ENCODE results near the gene OR4K14.
"Not testable (repeated sequence)": the region's sequence is repeated elsewhere in the genome, so short reads cannot be mapped to it uniquely, and the experiment has no call there.

OR4K14 gene, protein sequence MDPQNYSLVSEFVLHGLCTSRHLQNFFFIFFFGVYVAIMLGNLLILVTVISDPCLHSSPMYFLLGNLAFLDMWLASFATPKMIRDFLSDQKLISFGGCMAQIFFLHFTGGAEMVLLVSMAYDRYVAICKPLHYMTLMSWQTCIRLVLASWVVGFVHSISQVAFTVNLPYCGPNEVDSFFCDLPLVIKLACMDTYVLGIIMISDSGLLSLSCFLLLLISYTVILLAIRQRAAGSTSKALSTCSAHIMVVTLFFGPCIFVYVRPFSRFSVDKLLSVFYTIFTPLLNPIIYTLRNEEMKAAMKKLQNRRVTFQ

DNA sequence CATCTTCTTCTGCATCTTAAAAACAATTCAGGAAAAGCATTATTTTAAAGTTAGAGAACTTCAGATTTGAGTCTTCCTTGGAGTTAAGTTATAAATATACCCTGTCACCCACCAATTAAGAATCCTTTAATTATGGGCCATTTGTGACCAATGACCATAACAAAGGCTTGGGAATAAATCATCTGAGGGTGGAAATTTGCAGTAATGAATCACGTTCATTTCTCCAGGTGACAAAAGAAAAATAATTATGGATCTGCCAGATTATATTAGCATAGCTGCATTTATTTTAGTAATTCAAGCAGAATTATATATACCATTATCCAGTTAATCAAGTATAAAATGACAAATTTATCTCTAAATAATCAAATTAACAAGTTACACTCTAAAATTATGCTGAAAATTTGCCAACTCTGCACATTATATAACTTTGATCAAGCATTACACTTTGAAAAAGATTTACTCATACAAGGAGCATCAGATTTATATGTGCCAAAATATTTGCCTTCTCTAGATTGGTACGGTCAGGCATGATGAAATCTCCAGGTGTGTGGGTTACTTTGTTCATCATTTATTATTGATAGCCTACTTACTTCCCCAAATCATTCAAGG is at the start of gene OR4K14:
Gene OR4K14 (minus strand): TSS at position 51 of the 609 bp plus-strand sequence. CDS start 4,114 bp downstream, outside the sequence.
- DNase-seq (ENCODE audit: low read depth in 1 of 2, low spot score in 1 of 2), result no peak

DNA sequence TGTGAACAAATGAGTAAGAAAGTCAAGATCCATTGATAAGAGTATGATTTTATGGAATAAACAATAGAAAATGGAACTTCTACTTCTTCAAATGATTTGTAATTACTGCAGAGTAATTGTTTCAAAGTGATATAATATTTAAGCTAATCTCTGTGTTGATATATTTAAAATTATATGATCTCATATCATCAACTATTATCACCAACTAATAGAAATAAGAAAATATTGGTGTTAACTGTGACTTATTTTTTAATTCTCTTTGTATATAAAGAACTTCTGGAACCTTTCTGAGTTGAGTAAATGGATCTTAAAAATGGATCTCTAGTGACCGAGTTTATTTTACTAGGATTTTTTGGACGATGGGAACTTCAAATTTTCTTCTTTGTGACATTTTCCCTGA is 40.6 kb upstream of the OR4K14 start, which contains the start of gene OR4L1:
Gene OR4L1 (plus strand): TSS at position 301 of the 400 bp plus-strand sequence. CDS start 0 bp downstream, at position 301.
- DNase-seq (ENCODE audit: low read depth in 1 of 2, low spot score in 1 of 2), result no peak

DNA sequence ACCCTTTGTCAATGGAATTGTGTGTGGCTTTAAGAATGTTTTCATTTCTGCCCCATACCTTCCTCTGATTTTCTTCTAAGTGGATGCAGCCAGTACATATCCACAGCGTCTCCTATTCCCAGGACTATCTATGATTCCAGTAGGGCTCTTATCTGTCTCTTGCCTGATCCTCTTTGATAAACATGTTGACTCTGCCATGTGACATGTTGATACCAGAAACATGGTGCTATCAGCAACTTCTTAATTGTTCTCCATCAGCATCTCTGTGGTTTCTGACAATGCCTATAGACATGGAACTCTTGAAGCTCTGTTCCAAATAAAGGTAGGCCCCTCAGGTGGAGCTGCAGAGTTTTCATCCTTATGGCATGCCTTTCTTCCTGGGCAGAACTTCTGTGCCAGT is 29.1 kb upstream of the OR4K14 start:
- no peak for DNase-seq (ENCODE audit: low read depth in 1 of 2, low spot score in 1 of 2)

DNA sequence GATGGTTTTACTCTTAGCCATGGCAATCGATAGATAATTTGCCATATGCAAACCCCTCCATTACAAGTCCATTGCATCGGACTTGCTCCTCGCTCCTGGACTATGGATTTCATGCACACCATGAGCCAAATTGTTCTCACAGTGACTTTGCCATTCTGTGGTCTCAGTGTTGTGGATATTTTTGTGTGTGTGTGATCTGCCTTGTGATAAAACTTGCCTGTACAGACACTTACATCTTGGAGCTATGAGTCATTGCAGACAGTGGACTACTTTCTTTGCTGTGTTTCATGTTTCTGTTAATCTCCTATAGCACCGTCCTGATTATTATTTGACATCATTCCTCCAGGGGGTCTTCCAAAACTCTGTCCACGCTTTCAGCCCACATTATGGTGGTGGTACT is 25.1 kb upstream of the OR4K14 start:
- DNase-seq (ENCODE audit: low read depth in 1 of 2, low spot score in 1 of 2), result no peak

DNA sequence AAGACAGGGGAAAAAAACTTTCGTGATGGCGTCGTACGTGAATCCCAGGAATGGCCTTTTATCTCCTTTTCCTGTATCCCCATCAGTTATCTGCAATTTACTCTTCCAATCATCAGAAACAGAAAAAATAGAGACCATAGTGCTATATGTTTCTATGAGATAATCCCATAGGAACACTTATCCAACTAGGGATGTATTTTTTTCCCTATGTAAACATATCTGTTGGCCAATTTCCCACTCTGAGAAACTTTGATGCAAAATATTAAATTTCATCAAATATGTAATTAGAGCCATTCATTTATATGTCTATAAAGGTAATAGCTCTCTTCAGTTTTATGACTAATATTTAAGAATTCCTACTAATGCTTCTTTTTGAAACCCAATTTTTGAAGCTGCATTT is 16.8 kb upstream of the OR4K14 start, which contains the start of gene OR4K13:
Gene OR4K13 (minus strand): TSS at position 101 of the 400 bp plus-strand sequence. CDS start 1,280 bp downstream, outside the sequence.
- no peak for DNase-seq (ENCODE audit: low read depth in 1 of 2, low spot score in 1 of 2)

DNA sequence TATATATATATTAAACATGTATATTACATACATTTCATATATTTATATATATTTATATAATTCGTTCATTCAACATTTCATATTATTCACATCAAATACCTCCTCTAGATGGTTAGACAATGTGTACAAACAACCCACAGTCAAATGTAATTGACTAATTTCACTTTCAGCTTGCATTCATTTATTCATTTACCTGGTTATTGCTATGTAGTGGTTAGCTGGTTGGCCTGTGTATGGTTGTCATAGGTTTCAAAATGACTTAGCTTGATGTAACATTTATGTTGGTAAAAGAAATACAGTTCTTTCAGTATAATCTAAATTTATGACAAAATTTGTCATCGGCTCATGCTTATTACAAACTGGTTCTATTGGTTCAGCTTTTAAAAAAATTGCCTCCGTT is 16.3 kb upstream of the OR4K14 start:
- no peak for DNase-seq (ENCODE audit: low read depth in 1 of 2, low spot score in 1 of 2)

DNA sequence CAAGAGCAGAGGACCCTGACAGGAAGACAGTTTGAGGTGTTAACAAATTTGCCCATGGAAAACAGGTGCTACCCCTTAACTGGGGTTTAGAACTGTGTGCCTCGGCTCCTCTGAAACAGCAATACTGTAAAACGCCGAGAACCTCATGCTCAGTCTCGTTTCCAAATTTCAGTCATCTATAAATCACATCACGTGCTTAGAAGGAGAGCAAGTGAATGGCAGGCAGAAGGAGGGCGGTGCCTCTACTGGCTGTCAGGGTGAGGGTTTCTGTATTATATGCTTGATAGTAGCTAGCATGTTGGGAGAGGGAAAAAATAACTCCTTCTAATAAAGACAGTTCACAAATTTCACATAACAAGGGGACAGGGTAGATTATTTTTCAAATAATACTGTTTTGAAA is 12.0 kb upstream of the OR4K14 start:
- no peak for DNase-seq (ENCODE audit: low read depth in 1 of 2, low spot score in 1 of 2)

DNA sequence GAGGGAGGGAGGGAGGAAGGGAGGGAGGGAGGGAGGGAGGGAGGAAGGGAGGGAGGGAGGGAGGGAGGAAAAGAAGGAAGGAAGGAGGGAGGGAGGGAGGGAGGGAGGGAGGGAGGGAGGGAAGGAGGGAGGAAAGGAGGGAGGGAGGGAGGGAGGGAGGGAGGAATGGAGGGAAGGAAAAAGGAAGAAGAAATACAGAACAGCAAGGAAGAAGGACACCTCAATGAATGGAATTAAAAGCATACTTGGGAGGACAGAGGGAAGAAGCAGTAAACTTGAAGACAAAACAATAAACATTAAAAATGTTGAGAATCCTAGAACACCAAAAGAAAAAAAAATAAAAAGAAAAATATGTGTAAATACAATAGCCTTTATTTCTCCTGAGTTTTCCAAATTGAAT is 11.0 kb downstream of the OR4K14 start:
- DNase-seq (ENCODE audit: low read depth in 1 of 2, low spot score in 1 of 2), result no peak

DNA sequence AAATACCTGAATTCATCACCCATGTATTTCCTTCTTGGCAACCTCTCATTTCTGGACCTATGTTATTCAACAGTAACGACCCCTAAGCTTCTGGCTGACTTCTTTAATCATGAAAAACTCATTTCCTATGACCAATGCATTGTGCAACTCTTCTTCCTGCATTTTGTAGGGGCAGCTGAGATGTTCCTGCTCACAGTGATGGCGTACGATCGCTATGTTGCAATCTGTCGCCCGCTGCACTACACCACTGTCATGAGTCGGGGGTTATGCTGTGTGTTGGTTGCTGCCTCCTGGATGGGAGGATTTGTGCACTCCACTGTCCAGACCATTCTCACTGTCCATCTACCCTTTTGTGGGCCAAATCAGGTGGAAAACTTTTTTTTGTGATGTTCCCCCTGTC is 16.8 kb downstream of the OR4K14 start:
- DNase-seq (ENCODE audit: low read depth in 1 of 2, low spot score in 1 of 2), result no peak

DNA sequence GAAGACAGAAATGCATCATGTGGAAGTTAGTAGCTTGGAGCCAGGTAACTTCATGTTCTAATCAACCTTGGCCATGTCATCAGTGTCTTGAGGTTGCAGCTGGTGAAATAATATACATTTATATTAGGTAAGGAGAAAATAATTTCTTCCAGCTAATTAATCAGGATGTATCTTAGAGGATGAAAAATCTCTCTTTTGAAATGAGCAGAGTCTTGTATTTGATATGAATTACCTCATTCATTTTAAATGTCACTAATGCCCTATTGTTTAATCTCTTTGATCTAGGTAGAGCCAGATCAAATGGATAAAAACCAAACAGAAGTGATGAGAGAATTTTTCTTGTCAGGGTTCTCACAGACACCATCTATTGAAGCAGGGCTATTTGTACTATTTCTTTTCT is 17.2 kb downstream of the OR4K14 start, which contains the start of gene OR4Q2:
Gene OR4Q2 (plus strand): TSS at position 301 of the 400 bp plus-strand sequence.
- DNase-seq (ENCODE audit: low read depth in 1 of 2, low spot score in 1 of 2), result no peak

DNA sequence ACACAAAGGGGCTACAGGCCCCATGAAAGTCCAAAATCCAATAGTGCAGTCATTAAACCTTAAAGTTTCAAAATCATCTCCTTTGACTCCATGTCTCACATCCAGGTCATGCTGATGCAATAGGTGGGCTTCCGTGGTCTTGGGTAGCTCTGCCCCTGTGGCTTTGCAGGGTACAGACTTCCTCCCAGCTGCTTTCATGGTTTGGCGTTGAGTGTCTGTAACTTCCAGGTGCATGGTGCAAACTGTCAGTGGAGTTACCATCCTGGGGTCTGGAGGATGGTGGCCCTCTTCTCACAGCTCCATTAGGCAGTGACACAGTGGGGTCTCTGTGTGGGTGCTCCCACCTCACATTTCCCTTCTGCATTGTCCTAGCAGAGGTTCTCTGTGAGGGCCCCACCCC is 25.7 kb downstream of the OR4K14 start:
- no peak for DNase-seq (ENCODE audit: low read depth in 1 of 2, low spot score in 1 of 2)

DNA sequence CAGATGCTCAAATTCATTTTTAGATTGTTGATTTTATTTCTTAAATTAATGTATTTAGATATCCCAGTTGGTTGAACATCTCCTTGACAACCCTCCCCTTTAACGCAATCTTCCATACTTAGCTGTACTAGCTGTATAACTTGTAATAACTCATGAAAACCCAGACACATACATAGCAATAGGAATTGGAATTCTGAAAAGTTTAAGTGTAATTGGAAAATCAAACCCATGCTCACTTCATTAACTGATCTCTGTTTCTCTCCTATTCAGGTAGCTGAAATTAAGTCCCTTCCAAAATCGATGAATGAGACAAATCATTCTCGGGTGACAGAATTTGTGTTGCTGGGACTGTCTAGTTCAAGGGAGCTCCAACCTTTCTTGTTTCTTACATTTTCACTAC is 43.8 kb downstream of the OR4K14 start, which contains the start of gene OR4K15:
Gene OR4K15 (plus strand): TSS at position 301 of the 400 bp plus-strand sequence. CDS start 0 bp downstream, at position 301.
- DNase-seq (ENCODE audit: low read depth in 1 of 2, low spot score in 1 of 2), result no peak

DNA sequence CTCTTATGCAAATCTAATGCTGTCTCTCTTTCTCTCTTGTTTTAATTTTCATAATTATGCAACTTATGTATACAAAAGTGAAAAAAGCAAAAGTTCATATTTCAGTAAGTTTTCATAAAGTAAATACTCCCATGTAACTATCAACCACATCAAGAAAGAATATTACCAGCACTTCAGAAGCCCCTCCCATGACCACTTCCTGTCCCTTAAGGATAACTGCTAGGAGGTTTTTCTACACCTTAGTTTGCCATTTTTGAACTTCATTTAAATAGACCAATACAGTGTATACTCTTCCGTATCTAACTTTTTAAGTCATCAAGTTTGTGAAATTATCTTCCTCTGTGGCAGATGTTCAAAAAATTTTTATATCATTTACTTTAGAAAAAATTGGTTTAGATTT is 44.3 kb downstream of the OR4K14 start:
- DNase-seq (ENCODE audit: low read depth in 1 of 2, low spot score in 1 of 2), result no peak

DNA sequence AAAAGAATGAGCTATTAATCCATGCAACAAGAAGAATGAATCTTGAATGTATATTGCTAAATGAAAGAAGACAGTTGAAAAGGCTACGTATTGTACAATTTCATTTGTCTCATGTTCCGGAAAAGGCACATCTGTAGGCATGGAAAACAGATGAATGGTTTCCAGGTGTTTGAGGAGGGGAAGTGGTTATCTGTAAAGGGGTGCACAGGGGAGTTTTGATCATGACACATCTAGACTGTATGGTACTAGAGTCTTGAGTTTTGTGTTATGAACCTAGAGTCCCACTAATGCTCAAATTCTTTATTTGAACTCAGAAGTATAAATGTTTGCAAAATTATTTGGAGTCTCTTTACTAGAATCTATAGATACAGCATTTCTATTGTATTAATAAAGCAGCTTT is 49.4 kb downstream of the OR4K14 start:
- not testable (repeated sequence) for DNase-seq (ENCODE audit: low read depth in 1 of 2, low spot score in 1 of 2)

All from activated T-helper 1 cell treated with anti-CD3 and anti-CD28 coated beads, Interleukin-2, amount 50 U/mL, for 16 hours (primary cell).